ENCODE results near the gene RASSF4.

Gene RASSF4

GRCh38 chr10:44948642-44949041 lies 11.0 kb upstream of the RASSF4 start:
- no peak for DNase-seq

- DNase-seq: no peak
Measured at GRCh38 chr10:44949127-44949802, 10.3 kb upstream of the RASSF4 start.

GRCh38 chr10:44949915-44950314 lies 9.7 kb upstream of the RASSF4 start:
- DNase-seq: no peak

GRCh38 chr10:44950326-44951225 lies 9.0 kb upstream of the RASSF4 start:
- DNase-seq: no peak

GRCh38 chr10:44951576-44952226 lies 7.9 kb upstream of the RASSF4 start:
- DNase-seq: no peak

GRCh38 chr10:44952779-44953231 lies 6.8 kb upstream of the RASSF4 start:
- DNase-seq: no peak

- no peak for DNase-seq
Measured at GRCh38 chr10:44954042-44954441, 5.6 kb upstream of the RASSF4 start.

- no peak for DNase-seq
Measured at GRCh38 chr10:44954962-44955361, 4.6 kb upstream of the RASSF4 start.

- no peak for DNase-seq
Measured at GRCh38 chr10:44955413-44956070, 4.1 kb upstream of the RASSF4 start.

- no peak for DNase-seq
Measured at GRCh38 chr10:44956226-44956625, 3.4 kb upstream of the RASSF4 start.

GRCh38 chr10:44956717-44957706 lies 2.6 kb upstream of the RASSF4 start:
- DNase-seq: no peak

GRCh38 chr10:44958196-44958897 lies 1.3 kb upstream of the RASSF4 start:
- no peak for DNase-seq

- no peak for DNase-seq
Measured at GRCh38 chr10:44958898-44959246, 730 bp upstream of the RASSF4 start.

- DNase-seq: no peak
Measured at GRCh38 chr10:44960088-44960460, 472 bp downstream of the RASSF4 start.

GRCh38 chr10:44960482-44961229 lies 1.1 kb downstream of the RASSF4 start:
- no peak for DNase-seq

GRCh38 chr10:44961230-44961571 lies 1.6 kb downstream of the RASSF4 start:
- no peak for DNase-seq

GRCh38 chr10:44961931-44962750 lies 2.5 kb downstream of the RASSF4 start:
- no peak for DNase-seq

GRCh38 chr10:44962870-44963738 lies 3.5 kb downstream of the RASSF4 start:
- DNase-seq: no peak
